T-helper 2 cell treated with Interferon-gamma antibody and Interleukin-4, amounts not matched to agents 100 ng/mL and 5 ng/mL, for 36 hours (primary cell): Measurements from ENCODE around the gene GATAD2A. TPM values are rescaled to one million over a fixed set of nuclear protein-coding genes. Genes with fewer than 3 reads are reported as not detected.

Source experiments
- intact Hi-C: fragments of 100-400 bp; cut with micrococcal nuclease; formaldehyde crosslinking; loops from one replicate; pipeline ENCODE4 v1.15.1; 2023
- total RNA-seq: library from RNA; stranded (reverse); gene quantifications from 2 replicates; pipeline ENCODE4 v1.2.3, GENCODE V29; 2022

GATAD2A gene
- total RNA-seq, 1 donor from 2014 or later = 123 TPM

- intact Hi-C loops = no loop called here
Observed at GRCh38 chr19:19418555-19419260, 13.2 kb downstream of the GATAD2A start.

GRCh38 chr19:19420570-19421298 lies 15.3 kb downstream of the GATAD2A start:
- intact Hi-C loops = no loop called here

DNA sequence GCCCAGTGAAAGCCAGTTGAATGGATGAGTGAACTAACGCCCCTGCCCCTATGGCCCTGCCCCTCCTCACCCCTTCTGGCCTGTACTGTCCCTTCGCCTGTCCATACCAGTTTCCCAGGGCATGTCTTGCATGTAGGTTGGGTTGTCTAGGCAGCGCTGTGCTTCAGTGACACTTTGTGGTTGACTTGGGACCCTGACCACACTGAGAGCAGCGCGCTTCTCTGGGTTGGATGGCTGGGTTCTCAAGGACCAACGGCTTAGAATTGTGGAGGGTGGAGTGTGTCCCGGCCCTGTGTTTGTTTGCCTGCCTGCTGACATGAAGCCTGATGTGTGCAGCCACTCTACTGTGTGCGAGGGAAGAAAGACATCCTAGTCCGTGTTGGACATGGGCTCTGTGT lies 15.8 kb downstream of the GATAD2A start:
- intact Hi-C loops = no loop called here

- intact Hi-C loops = no loop called here
Observed at GRCh38 chr19:19422156-19422555, 16.7 kb downstream of the GATAD2A start.

- intact Hi-C loops = no loop called here
Observed at GRCh38 chr19:19423322-19423721, 17.8 kb downstream of the GATAD2A start.

DNA sequence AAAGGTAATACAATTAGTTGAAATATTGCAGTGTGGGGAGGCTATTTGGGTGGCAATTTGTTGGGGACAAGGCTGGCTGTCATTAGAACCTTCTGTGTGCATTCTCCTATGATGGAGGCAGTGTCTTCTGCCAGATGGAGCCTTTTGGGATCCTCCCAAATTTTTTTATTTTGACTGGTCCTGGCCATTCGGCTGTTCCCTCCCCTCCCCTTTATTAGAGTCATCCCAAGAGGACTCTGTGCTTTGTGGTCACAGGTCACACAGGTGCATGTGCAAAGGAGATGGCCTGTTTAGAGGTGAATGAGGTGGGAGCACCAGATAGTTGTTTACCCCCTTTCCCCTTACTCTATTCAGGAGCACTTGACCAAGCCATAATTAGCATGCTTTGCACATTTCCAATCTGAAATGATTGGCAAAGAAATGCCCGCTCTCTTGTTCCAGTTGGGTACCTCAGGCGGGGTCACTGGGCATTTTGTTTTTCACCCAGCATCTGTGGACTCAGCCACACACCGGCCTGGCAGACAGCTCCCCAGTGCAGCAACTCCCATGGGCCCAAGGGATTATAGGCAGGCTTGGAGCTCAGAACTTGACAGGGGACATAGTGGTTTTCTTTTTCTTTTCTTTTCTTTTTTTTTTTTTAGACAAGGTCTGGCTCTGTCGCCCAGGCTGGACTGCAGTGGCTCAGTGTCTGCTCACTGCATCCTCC lies 19.8 kb downstream of the GATAD2A start:
- intact Hi-C loops = no loop called here

- intact Hi-C loops = no loop called here
Observed at GRCh38 chr19:19426216-19426615, 20.7 kb downstream of the GATAD2A start.

- intact Hi-C loops = no loop called here
Observed at GRCh38 chr19:19426799-19427198, 21.3 kb downstream of the GATAD2A start.

GRCh38 chr19:19427302-19427701 lies 21.8 kb downstream of the GATAD2A start:
- intact Hi-C loops = no loop called here

GRCh38 chr19:19427944-19428343 lies 22.5 kb downstream of the GATAD2A start:
- intact Hi-C loops = no loop called here

DNA sequence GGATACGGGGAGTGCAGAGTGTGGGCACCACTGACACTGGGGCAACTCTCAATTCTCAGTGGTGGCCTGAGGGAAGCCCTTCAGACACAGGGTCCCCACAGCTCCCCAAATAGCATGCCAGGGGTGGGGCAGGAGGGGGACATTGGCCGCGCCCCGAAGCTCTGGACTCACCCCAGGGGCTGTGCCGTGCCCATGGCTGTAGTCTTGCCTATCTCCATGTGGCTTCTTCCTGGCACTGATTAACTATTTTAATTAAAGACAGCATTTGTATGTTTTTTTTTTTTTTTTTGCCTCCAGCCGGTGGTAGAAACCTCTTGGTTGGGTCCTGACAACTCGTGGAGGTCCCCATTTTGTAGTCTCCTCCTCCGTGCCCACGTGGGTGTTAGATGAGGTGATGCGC lies 23.3 kb downstream of the GATAD2A start:
- intact Hi-C loops = no loop called here

- intact Hi-C loops = no loop called here
Observed at GRCh38 chr19:19429361-19429760, 23.9 kb downstream of the GATAD2A start.

GRCh38 chr19:19432732-19433131 lies 27.3 kb downstream of the GATAD2A start:
- intact Hi-C loops = no loop called here

GRCh38 chr19:19433666-19434213 lies 28.3 kb downstream of the GATAD2A start:
- intact Hi-C loops = no loop called here

- intact Hi-C loops = no loop called here
Observed at GRCh38 chr19:19434483-19435045, 29.1 kb downstream of the GATAD2A start.

DNA sequence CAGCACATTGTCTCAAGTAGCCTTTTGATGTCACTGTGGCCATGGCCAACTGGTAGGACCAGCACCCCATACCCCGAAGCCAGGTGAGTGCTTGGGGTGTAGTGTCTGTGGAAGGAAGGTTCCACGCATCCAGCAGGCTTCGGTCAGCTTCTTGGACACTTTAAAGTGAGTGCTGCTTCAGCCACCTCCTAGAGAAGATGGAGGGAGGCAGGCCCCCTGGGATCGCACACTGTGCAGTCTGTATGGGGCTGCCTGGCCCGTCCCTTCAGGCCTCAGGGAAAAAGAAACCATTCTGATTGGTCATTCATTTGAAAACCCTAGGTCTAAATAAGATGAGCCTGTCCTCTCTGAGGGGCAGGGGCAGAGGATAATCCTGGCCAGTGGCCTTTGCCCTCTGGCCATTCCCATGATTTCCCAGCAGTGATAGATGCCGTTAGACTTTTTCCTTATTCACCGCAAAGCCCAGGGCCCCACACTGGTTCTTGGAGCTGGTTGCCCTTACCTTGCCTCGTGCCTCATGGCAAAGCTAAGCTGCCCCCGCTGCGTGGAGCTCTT lies 30.7 kb downstream of the GATAD2A start:
- intact Hi-C loops = no loop called here

- intact Hi-C loops = no loop called here
Observed at GRCh38 chr19:19438366-19439175, 33.1 kb downstream of the GATAD2A start.

- intact Hi-C loops = no loop called here
Observed at GRCh38 chr19:19439176-19439482, 33.7 kb downstream of the GATAD2A start.

DNA sequence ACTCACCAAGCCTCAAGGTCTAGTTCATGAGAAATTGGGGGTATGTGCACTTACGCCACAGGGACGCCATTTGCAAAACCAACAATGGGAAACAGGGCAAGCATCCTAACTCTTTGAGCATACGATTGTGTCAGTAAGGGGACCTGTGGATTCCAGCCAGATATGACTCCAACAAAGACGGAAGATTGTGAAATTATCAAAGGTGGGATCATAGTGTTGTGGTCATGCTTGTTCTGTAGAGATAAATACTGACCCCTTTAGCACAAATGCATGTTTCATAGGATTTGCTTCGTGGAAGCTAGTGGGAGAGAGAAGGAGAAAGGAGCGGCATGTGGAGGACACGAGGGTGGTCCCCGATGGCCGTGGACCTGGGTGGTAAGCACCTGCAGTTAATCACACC lies 37.8 kb downstream of the GATAD2A start:
- intact Hi-C loops = no loop called here

DNA sequence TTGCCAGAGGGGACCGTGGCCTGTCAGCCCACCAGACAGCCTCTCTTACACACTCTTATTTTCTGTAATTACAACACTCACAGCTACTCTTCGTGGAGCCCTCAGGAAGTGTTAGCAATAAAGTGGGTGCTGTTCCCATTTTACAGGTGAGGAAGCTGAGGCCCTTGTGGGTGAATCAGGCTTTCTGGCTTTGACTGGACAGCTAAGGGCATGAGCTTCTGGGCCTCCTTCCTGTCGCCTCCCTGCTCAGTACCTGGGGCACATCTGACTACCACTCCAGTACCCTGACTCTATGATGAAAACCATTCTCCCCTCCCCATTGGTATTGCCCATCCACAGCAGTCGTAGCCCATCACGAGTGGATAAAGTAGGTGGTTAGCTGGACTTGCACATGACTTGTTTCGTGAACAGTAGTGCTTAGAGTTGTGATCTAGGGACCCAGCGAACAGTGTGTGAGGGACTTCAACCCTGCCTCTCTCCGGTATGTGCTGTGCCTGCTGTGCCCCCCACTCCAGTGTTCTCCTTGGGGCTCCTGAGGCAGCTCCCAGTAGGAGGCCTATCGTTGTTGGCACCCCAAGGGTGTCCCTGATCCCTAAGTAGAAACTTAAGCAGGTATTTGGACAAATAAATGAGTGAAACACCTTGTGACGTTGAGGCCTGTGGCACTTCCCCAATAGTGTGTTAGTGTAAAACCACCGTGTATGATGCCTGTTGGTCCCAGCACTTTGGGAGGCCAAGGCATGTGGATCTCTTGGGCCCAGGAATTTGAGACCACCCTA lies 38.6 kb downstream of the GATAD2A start:
- intact Hi-C loops = no loop called here
